DOHH2 (cell line): Measurements from ENCODE around the gene AP3B1.

Source experiments
- H3F3A ChIP-seq: fragments of 200-600 bp; sonication (generic), shearing (Covaris generic); 2 replicates; pipeline ENCODE4 v1.6.0; 2016; ENCODE audit warnings: antibody characterized with exemption, mild to moderate bottlenecking; ENCODE audit not compliant: control insufficient read depth, insufficient read depth
- H3K27ac ChIP-seq: fragments of 200-600 bp; sonication (generic); 2 replicates; pipeline ENCODE4 v1.5.1; 2014; ENCODE audit warnings: low read depth, mild to moderate bottlenecking, low read length, moderate library complexity
- H3K27me3 ChIP-seq: fragments of 200-600 bp; sonication (generic); 2 replicates; pipeline ENCODE4 v1.6.1; 2014; ENCODE audit warnings: mild to moderate bottlenecking, low read length, mixed read lengths; ENCODE audit not compliant: control insufficient read depth
- H3K36me3 ChIP-seq: fragments of 200-600 bp; sonication (generic); 2 replicates; pipeline ENCODE4 v1.6.1; 2014; ENCODE audit warnings: mild to moderate bottlenecking, low read length, moderate library complexity, mixed read lengths; ENCODE audit not compliant: control insufficient read depth
- H3K4me1 ChIP-seq: fragments of 200-600 bp; sonication (generic); 2 replicates; pipeline ENCODE4 v1.6.1; 2014; ENCODE audit warnings: mild to moderate bottlenecking, low read length, mixed read lengths; ENCODE audit not compliant: control insufficient read depth
- H3K4me2 ChIP-seq: fragments of 200-600 bp; sonication (generic); 2 replicates; pipeline ENCODE4 v1.6.0; 2014; ENCODE audit warnings: mild to moderate bottlenecking, low read length, moderate library complexity
- H3K4me3 ChIP-seq: fragments of 200-600 bp; sonication (generic); 2 replicates; pipeline ENCODE4 v1.5.1; 2014; ENCODE audit warnings: mild to moderate bottlenecking, low read length, mixed read lengths
- H3K79me2 ChIP-seq: fragments of 200-600 bp; sonication (generic); 2 replicates; pipeline ENCODE4 v1.6.1; 2014; ENCODE audit warnings: mild to moderate bottlenecking, low read length, mixed read lengths; ENCODE audit not compliant: control insufficient read depth
- H3K9me2 ChIP-seq: fragments of 200-600 bp; sonication (generic); replicated peaks from 2 replicates; pipeline ENCODE4 v1.6.1; 2014; ENCODE audit warnings: mild to moderate bottlenecking, low read length, mixed read lengths; ENCODE audit not compliant: control insufficient read depth
- H3K9me3 ChIP-seq: fragments of 200-600 bp; sonication (generic); 2 replicates; pipeline ENCODE4 v1.6.1; 2014; ENCODE audit warnings: antibody characterized with exemption, low read length, mixed read lengths; ENCODE audit not compliant: control insufficient read depth, insufficient read depth
- H4K20me1 ChIP-seq: fragments of 200-600 bp; sonication (generic); 2 replicates; pipeline ENCODE4 v1.6.0; 2014; ENCODE audit warnings: low read depth, mild to moderate bottlenecking, antibody characterized with exemption, low read length, moderate library complexity; ENCODE audit not compliant: control insufficient read depth, insufficient read depth
- CTCF ChIP-seq: fragments of 200-600 bp; sonication (generic); IDR thresholded peaks from one replicate; pipeline ENCODE4 v1.5.1; 2014; ENCODE audit warnings: antibody characterized with exemption, mild to moderate bottlenecking, low read depth, low read length; ENCODE audit not compliant: poor library complexity, severe bottlenecking
- EZH2phosphoT487 ChIP-seq: fragments of 200-600 bp; sonication (generic); IDR thresholded peaks from 2 replicates; pipeline ENCODE4 v1.6.1; 2017; ENCODE audit warnings: borderline replicate concordance, mild to moderate bottlenecking, antibody characterized with exemption, low read length, moderate library complexity, mixed read lengths

Gene AP3B1

DNA sequence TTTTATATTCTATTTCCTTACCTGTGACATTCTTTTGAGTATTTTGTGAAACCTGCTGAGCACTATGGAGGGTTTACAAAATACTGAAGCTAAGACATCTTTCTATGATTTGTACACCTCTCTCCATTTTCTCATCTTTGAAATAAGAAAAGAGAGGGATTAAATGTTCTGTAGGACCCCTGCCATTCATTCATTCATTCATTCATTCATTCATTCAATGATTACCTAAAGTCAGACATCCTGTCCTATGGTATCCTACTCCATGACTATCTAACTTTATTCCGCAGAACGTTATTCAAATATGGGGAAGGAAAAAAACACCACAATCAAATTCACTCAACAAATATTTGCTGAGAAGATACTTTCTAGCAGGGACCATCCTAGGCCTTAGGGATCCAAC is 51.4 kb downstream of the AP3B1 start:
- TF ChIP-seq EZH2phosphoT487 (no peak), CTCF (no peak)
- Histone ChIP-seq H3K9me2 (no peaks in the 10 kb centered on the region), H3F3A (no peaks in the 10 kb centered on the region), H3K9me3 (no peaks in the 10 kb centered on the region), H3K4me2 (no peak overlapping the region), H3K27ac (no peak overlapping the region), H3K79me2 (no peaks in the 10 kb centered on the region), H3K4me3 (no peak overlapping the region), H4K20me1 (no peaks in the 10 kb centered on the region), H3K27me3 (no peaks in the 10 kb centered on the region), H3K36me3 (no peaks in the 10 kb centered on the region), H3K4me1 (no peaks in the 10 kb centered on the region)

- H3K79me2 ChIP-seq = no peaks in the 10 kb centered on the region
- no peaks in the 10 kb centered on the region for H3K9me3 ChIP-seq
- H4K20me1 ChIP-seq = no peaks in the 10 kb centered on the region
These were observed 52.5 kb downstream of the AP3B1 start for GRCh38 chr5:78242001-78242400.

GRCh38 chr5:78237911-78238310 is 56.6 kb downstream of the AP3B1 start:
- no peak overlapping the region for H3K4me3 ChIP-seq
- no peaks in the 10 kb centered on the region for H3K4me1 ChIP-seq
- H3K27ac ChIP-seq = no peak overlapping the region
- no peaks in the 10 kb centered on the region for H4K20me1 ChIP-seq
- no peak for TF ChIP-seq CTCF
- TF ChIP-seq EZH2phosphoT487 = no peak
- H3K27me3 ChIP-seq = no peaks in the 10 kb centered on the region
- H3K9me2 ChIP-seq = no peaks in the 10 kb centered on the region
- H3K9me3 ChIP-seq = no peaks in the 10 kb centered on the region
- no peaks in the 10 kb centered on the region for H3F3A ChIP-seq
- peaks cover 2% of the 10 kb centered on the region; the same call in 1 of the 2 replicates for H3K36me3 ChIP-seq
- no peak overlapping the region for H3K4me2 ChIP-seq
- H3K79me2 ChIP-seq = no peaks in the 10 kb centered on the region

More at GRCh38 chr5:78242001-78242400, 52.5 kb downstream of the AP3B1 start:
- no peaks in the 10 kb centered on the region for H3K9me2 ChIP-seq
- no peak overlapping the region for H3K27ac ChIP-seq
- H3K4me1 ChIP-seq = no peaks in the 10 kb centered on the region
- H3K4me3 ChIP-seq = no peak overlapping the region
- H3K27me3 ChIP-seq = no peaks in the 10 kb centered on the region
- peaks cover 2% of the 10 kb centered on the region; the same call in 1 of the 2 replicates for H3K36me3 ChIP-seq
- H3F3A ChIP-seq = no peaks in the 10 kb centered on the region
- TF ChIP-seq CTCF (no peak), EZH2phosphoT487 (no peak)
- H3K4me2 ChIP-seq = no peak overlapping the region
